ENCODE measurements around the gene FIBCD1.

The FIBCD1 gene

GRCh38 chr9:130938652-130939404, at the start of gene FIBCD1:
Gene FIBCD1 (minus strand): TSS chr9:130939247. CDS start chr9:130938607, 640 bp downstream.
- DNase-seq (ENCODE audit: low spot score), result peak; percentile 84
- peak; percentile 45 for TF ChIP-seq CTCF (IDR thresholded peaks at IDR 0.05; ENCODE audit: extremely low read depth, missing control alignments)

- DNase-seq (ENCODE audit: low spot score), result no peak
- TF ChIP-seq CTCF (IDR thresholded peaks at IDR 0.05; ENCODE audit: extremely low read depth, missing control alignments), result no peak
Observed at GRCh38 chr9:130988400-130988747, 49.3 kb upstream of the FIBCD1 start.

- DNase-seq (ENCODE audit: low spot score), result no peak
- TF ChIP-seq CTCF (IDR thresholded peaks at IDR 0.05; ENCODE audit: extremely low read depth, missing control alignments), result no peak
Observed at GRCh38 chr9:130987738-130988399, 48.8 kb upstream of the FIBCD1 start.

- DNase-seq (ENCODE audit: low spot score), result no peak
- TF ChIP-seq CTCF (IDR thresholded peaks at IDR 0.05; ENCODE audit: extremely low read depth, missing control alignments), result no peak
Observed at GRCh38 chr9:130987054-130987453, 48.0 kb upstream of the FIBCD1 start.

GRCh38 chr9:130986356-130986965, 47.4 kb upstream of the FIBCD1 start:
- DNase-seq (ENCODE audit: low spot score), result no peak
- no peak for TF ChIP-seq CTCF (IDR thresholded peaks at IDR 0.05; ENCODE audit: extremely low read depth, missing control alignments)

- DNase-seq (ENCODE audit: low spot score), result no peak
- TF ChIP-seq CTCF (IDR thresholded peaks at IDR 0.05; ENCODE audit: extremely low read depth, missing control alignments), result no peak
Observed at GRCh38 chr9:130985606-130986162, 46.6 kb upstream of the FIBCD1 start.

- DNase-seq (ENCODE audit: low spot score), result no peak
- TF ChIP-seq CTCF (IDR thresholded peaks at IDR 0.05; ENCODE audit: extremely low read depth, missing control alignments), result no peak
Observed at GRCh38 chr9:130985029-130985428, 46.0 kb upstream of the FIBCD1 start.
